ENCODE measurements around the gene DNAH11. TPM values are rescaled to one million over a fixed set of nuclear protein-coding genes. Genes with fewer than 3 reads are reported as not detected.

Gene DNAH11
- polyA plus RNA-seq, 1 donor from 2014 or later = 0.16 TPM

DNA sequence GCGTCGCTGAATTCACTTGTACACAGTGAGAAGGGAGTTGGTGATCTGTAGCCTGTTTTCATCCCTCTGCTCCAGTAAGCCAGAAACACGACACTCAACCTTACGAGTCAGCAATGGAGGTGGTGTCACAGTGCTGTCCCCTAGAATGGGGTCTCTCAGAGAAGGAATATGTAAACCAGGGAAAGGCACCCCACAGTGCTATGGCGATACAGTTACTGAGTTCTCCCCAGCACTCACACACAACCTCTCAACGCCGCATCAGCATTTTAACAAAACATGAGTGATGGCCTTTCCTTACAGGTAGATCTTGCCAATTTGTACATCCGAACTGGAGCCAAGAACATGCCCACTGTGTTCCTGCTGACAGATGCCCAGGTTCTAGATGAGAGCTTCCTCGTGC, 206.5 kb downstream of the DNAH11 start:
- no peaks in the 10 kb centered on the region for H3K27me3 ChIP-seq (ENCODE audit: insufficient read depth, low read depth, low read length)
- no peak overlapping the region for H2AFZ ChIP-seq (ENCODE audit: low read depth, low read length)
- TF ChIP-seq, protein P1, sequence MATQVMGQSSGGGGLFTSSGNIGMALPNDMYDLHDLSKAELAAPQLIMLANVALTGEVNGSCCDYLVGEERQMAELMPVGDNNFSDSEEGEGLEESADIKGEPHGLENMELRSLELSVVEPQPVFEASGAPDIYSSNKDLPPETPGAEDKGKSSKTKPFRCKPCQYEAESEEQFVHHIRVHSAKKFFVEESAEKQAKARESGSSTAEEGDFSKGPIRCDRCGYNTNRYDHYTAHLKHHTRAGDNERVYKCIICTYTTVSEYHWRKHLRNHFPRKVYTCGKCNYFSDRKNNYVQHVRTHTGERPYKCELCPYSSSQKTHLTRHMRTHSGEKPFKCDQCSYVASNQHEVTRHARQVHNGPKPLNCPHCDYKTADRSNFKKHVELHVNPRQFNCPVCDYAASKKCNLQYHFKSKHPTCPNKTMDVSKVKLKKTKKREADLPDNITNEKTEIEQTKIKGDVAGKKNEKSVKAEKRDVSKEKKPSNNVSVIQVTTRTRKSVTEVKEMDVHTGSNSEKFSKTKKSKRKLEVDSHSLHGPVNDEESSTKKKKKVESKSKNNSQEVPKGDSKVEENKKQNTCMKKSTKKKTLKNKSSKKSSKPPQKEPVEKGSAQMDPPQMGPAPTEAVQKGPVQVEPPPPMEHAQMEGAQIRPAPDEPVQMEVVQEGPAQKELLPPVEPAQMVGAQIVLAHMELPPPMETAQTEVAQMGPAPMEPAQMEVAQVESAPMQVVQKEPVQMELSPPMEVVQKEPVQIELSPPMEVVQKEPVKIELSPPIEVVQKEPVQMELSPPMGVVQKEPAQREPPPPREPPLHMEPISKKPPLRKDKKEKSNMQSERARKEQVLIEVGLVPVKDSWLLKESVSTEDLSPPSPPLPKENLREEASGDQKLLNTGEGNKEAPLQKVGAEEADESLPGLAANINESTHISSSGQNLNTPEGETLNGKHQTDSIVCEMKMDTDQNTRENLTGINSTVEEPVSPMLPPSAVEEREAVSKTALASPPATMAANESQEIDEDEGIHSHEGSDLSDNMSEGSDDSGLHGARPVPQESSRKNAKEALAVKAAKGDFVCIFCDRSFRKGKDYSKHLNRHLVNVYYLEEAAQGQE (IDR thresholded peaks at IDR 0.05; ENCODE audit: borderline replicate concordance) = no peak
- TF ChIP-seq EP300 (conservative IDR thresholded peaks at IDR 0.05; ENCODE audit: poor library complexity, severe bottlenecking) (no peak), EZH2 (IDR thresholded peaks at IDR 0.05; ENCODE audit: borderline replicate concordance, insufficient read depth, low read length, poor library complexity, severe bottlenecking) (no peak), RAD21 (conservative IDR thresholded peaks at IDR 0.05) (no peak), POLR2AphosphoS5 (IDR thresholded peaks at IDR 0.05) (no peak), TAF1 (IDR thresholded peaks at IDR 0.05; ENCODE audit: low read depth) (no peak), SMC3 (conservative IDR thresholded peaks at IDR 0.05; ENCODE audit: poor library complexity) (no peak), MXI1 (conservative IDR thresholded peaks at IDR 0.05; ENCODE audit: poor library complexity, severe bottlenecking) (no peak)
- TF ChIP-seq, protein P2, sequence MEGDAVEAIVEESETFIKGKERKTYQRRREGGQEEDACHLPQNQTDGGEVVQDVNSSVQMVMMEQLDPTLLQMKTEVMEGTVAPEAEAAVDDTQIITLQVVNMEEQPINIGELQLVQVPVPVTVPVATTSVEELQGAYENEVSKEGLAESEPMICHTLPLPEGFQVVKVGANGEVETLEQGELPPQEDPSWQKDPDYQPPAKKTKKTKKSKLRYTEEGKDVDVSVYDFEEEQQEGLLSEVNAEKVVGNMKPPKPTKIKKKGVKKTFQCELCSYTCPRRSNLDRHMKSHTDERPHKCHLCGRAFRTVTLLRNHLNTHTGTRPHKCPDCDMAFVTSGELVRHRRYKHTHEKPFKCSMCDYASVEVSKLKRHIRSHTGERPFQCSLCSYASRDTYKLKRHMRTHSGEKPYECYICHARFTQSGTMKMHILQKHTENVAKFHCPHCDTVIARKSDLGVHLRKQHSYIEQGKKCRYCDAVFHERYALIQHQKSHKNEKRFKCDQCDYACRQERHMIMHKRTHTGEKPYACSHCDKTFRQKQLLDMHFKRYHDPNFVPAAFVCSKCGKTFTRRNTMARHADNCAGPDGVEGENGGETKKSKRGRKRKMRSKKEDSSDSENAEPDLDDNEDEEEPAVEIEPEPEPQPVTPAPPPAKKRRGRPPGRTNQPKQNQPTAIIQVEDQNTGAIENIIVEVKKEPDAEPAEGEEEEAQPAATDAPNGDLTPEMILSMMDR (IDR thresholded peaks at IDR 0.05; ENCODE audit: poor library complexity, severe bottlenecking) = no peak
- H3K9ac ChIP-seq (ENCODE audit: low read length) = no peak overlapping the region
- H3K27ac ChIP-seq (ENCODE audit: low read length) = no peak overlapping the region
- H3F3A ChIP-seq (ENCODE audit: insufficient read depth, low read length, poor library complexity, severe bottlenecking) = no peaks in the 10 kb centered on the region
- no peaks in the 10 kb centered on the region for H4K20me1 ChIP-seq (ENCODE audit: insufficient read depth)
- H3K79me2 ChIP-seq (replicated peaks; ENCODE audit: insufficient read depth, low read length) = no peaks in the 10 kb centered on the region
- no peak overlapping the region for H3K4me2 ChIP-seq (ENCODE audit: low read length)
- H3K9me3 ChIP-seq (ENCODE audit: low read length) = no peaks in the 10 kb centered on the region
- H3K9me2 ChIP-seq (ENCODE audit: insufficient read depth, low read length) = no peaks in the 10 kb centered on the region
- no peaks in the 10 kb centered on the region for H3K36me3 ChIP-seq (ENCODE audit: insufficient read depth, low read length)
- no peak overlapping the region for H3K4me3 ChIP-seq (ENCODE audit: low read length)

DNA sequence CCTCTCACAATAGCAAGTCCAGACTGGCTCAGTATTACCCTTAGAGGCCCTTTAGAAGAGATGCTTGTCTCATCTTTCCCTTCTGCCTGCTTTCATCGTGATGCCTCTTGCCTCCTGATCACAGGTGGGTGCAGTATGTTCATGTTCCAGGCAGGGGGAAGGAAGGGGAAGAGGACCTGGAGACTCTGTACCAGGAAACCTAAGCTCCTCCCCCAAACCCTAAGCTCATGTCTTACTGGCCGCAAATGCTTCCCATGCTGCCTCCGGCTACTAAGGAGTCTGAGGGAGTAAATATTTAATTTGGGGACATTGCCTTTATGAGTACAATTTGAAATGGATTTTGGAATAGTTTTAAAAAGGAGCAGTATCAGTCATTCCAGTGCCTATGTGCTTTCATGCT, 210.2 kb downstream of the DNAH11 start:
- Histone ChIP-seq H3F3A (ENCODE audit: insufficient read depth, low read length, poor library complexity, severe bottlenecking) (no peaks in the 10 kb centered on the region), H3K36me3 (ENCODE audit: insufficient read depth, low read length) (no peaks in the 10 kb centered on the region), H2AFZ (ENCODE audit: low read depth, low read length) (no peak overlapping the region), H3K27ac (ENCODE audit: low read length) (no peak overlapping the region), H3K27me3 (ENCODE audit: insufficient read depth, low read depth, low read length) (no peaks in the 10 kb centered on the region), H3K9me2 (ENCODE audit: insufficient read depth, low read length) (no peaks in the 10 kb centered on the region), H3K9ac (ENCODE audit: low read length) (no peak overlapping the region), H3K4me2 (ENCODE audit: low read length) (no peak overlapping the region), H3K79me2 (replicated peaks; ENCODE audit: insufficient read depth, low read length) (no peaks in the 10 kb centered on the region), H3K4me3 (ENCODE audit: low read length) (no peak overlapping the region), H3K9me3 (ENCODE audit: low read length) (no peaks in the 10 kb centered on the region), H4K20me1 (ENCODE audit: insufficient read depth) (no peaks in the 10 kb centered on the region)
- TF ChIP-seq, protein P2 (IDR thresholded peaks at IDR 0.05; ENCODE audit: poor library complexity, severe bottlenecking) = no peak
- no peak for TF ChIP-seq EZH2 (IDR thresholded peaks at IDR 0.05; ENCODE audit: borderline replicate concordance, insufficient read depth, low read length, poor library complexity, severe bottlenecking)
- no peak for TF ChIP-seq RAD21 (conservative IDR thresholded peaks at IDR 0.05)
- no peak for TF ChIP-seq POLR2AphosphoS5 (IDR thresholded peaks at IDR 0.05)
- TF ChIP-seq SMC3 (conservative IDR thresholded peaks at IDR 0.05; ENCODE audit: poor library complexity) = no peak
- TF ChIP-seq TAF1 (IDR thresholded peaks at IDR 0.05; ENCODE audit: low read depth) = no peak
- TF ChIP-seq EP300 (conservative IDR thresholded peaks at IDR 0.05; ENCODE audit: poor library complexity, severe bottlenecking) = no peak
- TF ChIP-seq MXI1 (conservative IDR thresholded peaks at IDR 0.05; ENCODE audit: poor library complexity, severe bottlenecking) = no peak
- TF ChIP-seq, protein P1 (IDR thresholded peaks at IDR 0.05; ENCODE audit: borderline replicate concordance) = no peak

Measured in neural cell (in vitro differentiated cells).